BLaER1 (cell line): ENCODE results near the gene GPR63.

Experiments
- H3K27ac ChIP-seq: shearing (Covaris generic); formaldehyde crosslinking; 2 replicates; pipeline ENCODE4 v1.8.1; 2022
- H3K27me3 ChIP-seq: shearing (Covaris generic); formaldehyde crosslinking; 2 replicates; pipeline ENCODE4 v1.8.1; 2022
- H3K36me3 ChIP-seq: shearing (Covaris generic); formaldehyde crosslinking; 2 replicates; pipeline ENCODE4 v1.8.1; 2022
- H3K4me1 ChIP-seq: shearing (Covaris generic); formaldehyde crosslinking; 2 replicates; pipeline ENCODE4 v1.8.1; 2022
- H3K4me2 ChIP-seq: shearing (Covaris generic); formaldehyde crosslinking; 2 replicates; pipeline ENCODE4 v1.8.1; 2022
- H3K4me3 ChIP-seq: shearing (Covaris generic); formaldehyde crosslinking; 2 replicates; pipeline ENCODE4 v1.8.1; 2022
- H3K9ac ChIP-seq: shearing (Covaris generic); formaldehyde crosslinking; 2 replicates; pipeline ENCODE4 v1.8.1; 2022
- H3K9me3 ChIP-seq: shearing (Covaris generic); formaldehyde crosslinking; 2 replicates; pipeline ENCODE4 v1.8.1; 2022
- H4K20me1 ChIP-seq: shearing (Covaris generic); formaldehyde crosslinking; 2 replicates; pipeline ENCODE4 v1.8.1; 2022
- Cebpa-rat ChIP-seq: shearing (Covaris generic); IDR thresholded peaks from 2 replicates; pipeline ENCODE4 v1.8.1; 2022

GPR63 gene

DNA sequence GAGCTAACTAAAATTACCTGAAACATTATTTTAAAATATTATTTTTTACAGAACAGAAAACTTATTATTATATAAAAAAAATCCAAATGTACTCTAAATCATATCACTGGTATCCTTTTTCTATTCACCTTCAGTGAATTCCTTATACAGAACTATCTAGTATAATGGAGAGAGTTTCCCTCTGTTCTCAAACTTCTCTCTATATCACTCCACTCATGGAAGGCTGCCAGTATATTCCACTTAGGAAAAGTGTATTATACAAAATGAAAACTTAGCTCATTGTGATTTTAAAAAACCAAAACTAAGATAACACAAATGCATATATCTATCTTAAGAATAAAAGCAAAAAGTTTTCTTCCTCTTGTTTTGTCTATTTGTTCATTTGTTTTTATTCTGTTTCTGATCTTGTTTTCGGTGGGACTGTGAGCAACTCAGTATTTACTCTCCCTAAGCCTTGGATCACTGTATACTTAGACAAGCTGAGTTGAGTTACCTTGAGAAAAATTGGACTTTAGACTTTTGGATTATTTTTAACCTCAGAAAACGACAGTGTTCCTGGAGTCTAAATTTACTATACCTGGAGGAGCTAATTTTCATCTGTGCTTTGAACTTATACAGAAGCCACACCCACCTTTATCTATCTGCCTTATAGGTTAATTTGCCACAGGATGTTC is 61.4 kb downstream of the GPR63 start:
- Histone ChIP-seq H3K36me3 (no peaks in the 10 kb centered on the region), H3K27ac (no peak overlapping the region), H3K9me3 (no peaks in the 10 kb centered on the region), H3K4me3 (no peak overlapping the region), H4K20me1 (no peaks in the 10 kb centered on the region), H3K4me1 (no peaks in the 10 kb centered on the region), H3K9ac (no peak overlapping the region), H3K27me3 (no peaks in the 10 kb centered on the region), H3K4me2 (no peak overlapping the region)
- no peak for TF ChIP-seq Cebpa-rat

DNA sequence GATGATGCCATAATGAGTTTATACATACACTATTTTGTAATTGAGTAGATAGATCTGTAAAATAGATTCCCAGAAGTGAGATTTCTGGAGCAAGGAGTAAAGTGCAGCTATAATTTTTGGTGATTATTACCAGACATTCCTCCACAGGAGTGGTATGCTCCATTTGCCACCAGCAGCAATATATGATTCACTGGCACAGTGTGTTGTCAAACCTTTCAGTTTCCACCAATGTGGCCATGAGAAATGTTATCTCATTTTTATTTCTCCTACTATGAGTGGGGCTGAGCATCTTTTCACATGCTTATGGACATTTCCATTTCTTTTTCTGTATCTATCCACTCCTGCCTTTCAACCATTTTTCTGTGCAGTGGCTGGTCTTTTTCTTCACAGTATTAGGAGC is 70.5 kb downstream of the GPR63 start:
- no peaks in the 10 kb centered on the region for H3K36me3 ChIP-seq
- no peak overlapping the region for H3K4me3 ChIP-seq
- H3K27me3 ChIP-seq, result no peaks in the 10 kb centered on the region
- TF ChIP-seq Cebpa-rat, result no peak
- no peak overlapping the region for H3K9ac ChIP-seq
- no peak overlapping the region for H3K4me2 ChIP-seq
- no peaks in the 10 kb centered on the region for H3K9me3 ChIP-seq
- no peak overlapping the region for H3K27ac ChIP-seq
- H4K20me1 ChIP-seq, result no peaks in the 10 kb centered on the region
- H3K4me1 ChIP-seq, result no peaks in the 10 kb centered on the region

DNA sequence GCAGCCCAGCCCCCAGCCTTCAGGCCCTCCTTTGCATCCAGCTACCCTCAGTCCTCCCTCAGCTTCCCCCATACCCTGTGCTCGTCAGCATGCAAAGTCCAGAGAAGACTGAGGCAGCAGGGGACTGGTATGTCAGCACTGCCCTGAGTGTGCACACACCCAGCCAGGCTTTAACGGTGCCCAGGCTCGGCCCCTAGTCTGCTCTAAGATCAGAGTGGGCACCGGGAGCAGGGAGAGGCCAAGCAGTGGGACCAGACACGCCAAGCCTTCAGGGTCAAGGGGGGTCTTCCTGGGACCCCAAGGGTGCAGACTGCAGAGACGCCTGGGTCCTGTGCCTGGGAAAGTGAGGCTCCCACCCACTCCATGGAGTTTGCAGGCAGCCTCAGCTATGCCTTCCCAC is 74.7 kb downstream of the GPR63 start:
- Histone ChIP-seq H3K4me3 (no peak overlapping the region), H3K9ac (no peak overlapping the region)

DNA sequence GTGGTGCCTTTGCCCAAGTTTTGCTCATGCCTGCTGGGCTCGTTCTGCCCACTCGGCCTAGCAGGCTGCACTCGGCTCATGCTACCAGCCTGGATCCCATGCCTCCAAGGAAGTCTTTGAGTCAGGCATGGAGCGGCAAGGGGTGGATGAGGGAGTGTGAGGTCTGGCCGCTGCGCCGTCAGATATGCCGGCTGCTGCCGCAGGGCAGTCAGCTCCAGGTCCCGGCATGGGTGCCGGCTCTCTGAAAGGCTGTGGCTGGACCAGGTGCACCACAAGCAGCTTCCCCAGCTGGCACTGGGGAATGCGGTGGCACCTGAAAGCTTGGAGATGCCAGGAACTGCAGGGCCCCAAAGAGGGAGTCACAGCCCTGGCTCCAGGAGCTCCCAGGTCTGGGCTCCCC is 75.5 kb downstream of the GPR63 start:
- H3K4me3 ChIP-seq, result no peak overlapping the region
- H3K27ac ChIP-seq, result no peak overlapping the region
- no peaks in the 10 kb centered on the region for H3K27me3 ChIP-seq
- no peaks in the 10 kb centered on the region for H3K9me3 ChIP-seq
- no peak for TF ChIP-seq Cebpa-rat
- no peak overlapping the region for H3K4me2 ChIP-seq
- no peaks in the 10 kb centered on the region for H4K20me1 ChIP-seq
- H3K4me1 ChIP-seq, result no peaks in the 10 kb centered on the region
- H3K9ac ChIP-seq, result no peak overlapping the region
- no peaks in the 10 kb centered on the region for H3K36me3 ChIP-seq

More for the DNA sequence above, 74.7 kb downstream of the GPR63 start:
- Histone ChIP-seq H3K4me2 (no peak overlapping the region), H3K36me3 (no peaks in the 10 kb centered on the region), H3K27me3 (no peaks in the 10 kb centered on the region), H4K20me1 (no peaks in the 10 kb centered on the region), H3K27ac (no peak overlapping the region), H3K9me3 (no peaks in the 10 kb centered on the region), H3K4me1 (no peaks in the 10 kb centered on the region)
- TF ChIP-seq Cebpa-rat, result no peak

DNA sequence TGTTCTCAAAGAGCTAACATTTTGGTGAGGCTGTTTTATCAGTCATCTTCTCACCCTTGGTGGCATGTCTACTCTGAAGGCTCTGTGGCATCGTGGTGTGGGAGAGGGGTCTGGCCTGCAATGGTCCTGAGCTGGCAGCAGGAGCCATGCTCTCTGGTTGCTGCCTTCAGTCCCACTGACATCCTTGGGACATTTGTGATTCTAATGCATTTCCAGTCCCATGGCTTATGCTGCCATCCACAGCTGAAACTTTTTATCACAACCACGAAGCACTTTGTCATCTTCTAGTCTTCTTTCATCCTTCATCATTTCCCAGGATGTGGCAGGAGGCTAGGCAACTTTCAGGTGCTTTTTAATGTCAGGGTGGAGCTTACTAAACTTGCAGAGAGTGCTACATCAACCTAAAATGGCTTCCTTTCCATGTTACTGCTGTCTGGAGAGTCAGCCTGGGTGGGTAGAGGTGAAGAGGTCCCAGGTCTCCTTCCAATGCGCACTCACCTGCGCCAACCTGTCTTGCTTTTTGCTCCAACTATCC is 77.1 kb downstream of the GPR63 start:
- Histone ChIP-seq H3K9ac (no peak overlapping the region), H3K4me3 (no peak overlapping the region), H3K9me3 (peaks cover 5% of the 10 kb centered on the region), H3K4me1 (no peaks in the 10 kb centered on the region), H4K20me1 (no peaks in the 10 kb centered on the region), H3K36me3 (no peaks in the 10 kb centered on the region), H3K4me2 (no peak overlapping the region), H3K27me3 (no peaks in the 10 kb centered on the region), H3K27ac (no peak overlapping the region)
- no peak for TF ChIP-seq Cebpa-rat

DNA sequence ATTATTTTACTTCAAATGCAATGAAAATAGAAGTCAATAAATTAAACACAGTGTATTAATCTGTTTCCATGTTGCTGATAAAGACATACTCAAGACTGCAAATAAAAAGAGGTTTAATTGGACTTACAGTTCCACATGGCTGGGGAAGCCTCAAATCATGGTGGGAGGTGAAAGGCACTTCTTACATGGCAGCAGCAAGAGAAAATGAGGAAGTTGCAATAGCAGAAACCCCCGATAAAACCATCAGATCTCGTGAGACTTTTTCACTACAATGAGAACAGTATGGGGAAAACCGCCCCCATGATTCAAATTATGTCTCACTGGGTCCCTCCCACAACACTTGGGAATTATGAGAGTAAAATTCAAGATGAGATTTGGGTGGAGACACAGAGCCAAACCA is 82.2 kb downstream of the GPR63 start:
- peaks cover 8% of the 10 kb centered on the region for H3K9me3 ChIP-seq
- no peaks in the 10 kb centered on the region for H3K4me1 ChIP-seq
- H3K4me2 ChIP-seq, result no peak overlapping the region
- H4K20me1 ChIP-seq, result no peaks in the 10 kb centered on the region
- no peak overlapping the region for H3K9ac ChIP-seq
- H3K27me3 ChIP-seq, result no peaks in the 10 kb centered on the region
- H3K36me3 ChIP-seq, result no peaks in the 10 kb centered on the region
- TF ChIP-seq Cebpa-rat, result no peak
- H3K4me3 ChIP-seq, result no peak overlapping the region
- H3K27ac ChIP-seq, result no peak overlapping the region

DNA sequence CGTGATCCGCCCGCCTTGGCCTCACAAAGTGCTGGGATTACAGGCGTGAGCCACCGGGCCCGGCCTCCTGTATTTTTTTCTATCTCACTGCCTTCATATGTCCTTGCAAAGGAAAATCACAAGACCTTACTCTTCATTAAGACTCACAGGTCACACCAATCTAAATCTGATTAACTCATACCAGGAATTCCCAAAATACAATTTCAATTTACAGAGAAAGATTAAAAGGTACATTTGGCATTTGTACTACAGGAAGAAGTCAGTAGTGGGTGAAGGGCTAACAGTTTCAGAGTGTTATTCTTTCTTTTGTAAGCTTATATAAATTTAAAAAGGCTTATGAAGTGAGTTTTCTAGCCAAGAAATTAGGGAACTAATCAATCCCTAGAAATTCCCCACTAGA is 87.4 kb downstream of the GPR63 start:
- TF ChIP-seq Cebpa-rat, result no peak
- H3K27ac ChIP-seq, result no peak overlapping the region
- no peaks in the 10 kb centered on the region for H3K4me1 ChIP-seq

More for the DNA sequence above, 87.4 kb downstream of the GPR63 start:
- Histone ChIP-seq H3K4me3 (no peak overlapping the region), H3K36me3 (no peaks in the 10 kb centered on the region), H4K20me1 (no peaks in the 10 kb centered on the region), H3K9me3 (no peaks in the 10 kb centered on the region), H3K9ac (no peak overlapping the region), H3K4me2 (no peak overlapping the region), H3K27me3 (no peaks in the 10 kb centered on the region)
